BLaER1 (cell line): ENCODE data around the gene TRPM8.
"Not testable (repeated sequence)": the region's sequence is repeated elsewhere in the genome, so short reads cannot be mapped to it uniquely, and the experiment has no call there.

Experiments used
- H3K27ac ChIP-seq: shearing (Covaris generic); formaldehyde crosslinking; 2 replicates; pipeline ENCODE4 v1.8.1; 2022
- H3K27me3 ChIP-seq: shearing (Covaris generic); formaldehyde crosslinking; 2 replicates; pipeline ENCODE4 v1.8.1; 2022
- H3K36me3 ChIP-seq: shearing (Covaris generic); formaldehyde crosslinking; 2 replicates; pipeline ENCODE4 v1.8.1; 2022
- H3K4me1 ChIP-seq: shearing (Covaris generic); formaldehyde crosslinking; 2 replicates; pipeline ENCODE4 v1.8.1; 2022
- H3K4me2 ChIP-seq: shearing (Covaris generic); formaldehyde crosslinking; 2 replicates; pipeline ENCODE4 v1.8.1; 2022
- H3K4me3 ChIP-seq: shearing (Covaris generic); formaldehyde crosslinking; 2 replicates; pipeline ENCODE4 v1.8.1; 2022
- H3K9ac ChIP-seq: shearing (Covaris generic); formaldehyde crosslinking; 2 replicates; pipeline ENCODE4 v1.8.1; 2022
- H3K9me3 ChIP-seq: shearing (Covaris generic); formaldehyde crosslinking; 2 replicates; pipeline ENCODE4 v1.8.1; 2022
- H4K20me1 ChIP-seq: shearing (Covaris generic); formaldehyde crosslinking; 2 replicates; pipeline ENCODE4 v1.8.1; 2022
- Cebpa-rat ChIP-seq: shearing (Covaris generic); IDR thresholded peaks from 2 replicates; pipeline ENCODE4 v1.8.1; 2022

Gene TRPM8

GRCh38 chr2:233953087-233953801 is 36.1 kb downstream of the TRPM8 start:
- Histone ChIP-seq H3K9me3 (no peaks in the 10 kb centered on the region), H3K36me3 (no peaks in the 10 kb centered on the region), H3K27ac (no peak overlapping the region), H3K27me3 (no peaks in the 10 kb centered on the region), H3K4me1 (no peaks in the 10 kb centered on the region), H3K4me3 (no peak overlapping the region), H4K20me1 (no peaks in the 10 kb centered on the region), H3K4me2 (no peak overlapping the region), H3K9ac (no peak overlapping the region)
- no peak for TF ChIP-seq Cebpa-rat

DNA sequence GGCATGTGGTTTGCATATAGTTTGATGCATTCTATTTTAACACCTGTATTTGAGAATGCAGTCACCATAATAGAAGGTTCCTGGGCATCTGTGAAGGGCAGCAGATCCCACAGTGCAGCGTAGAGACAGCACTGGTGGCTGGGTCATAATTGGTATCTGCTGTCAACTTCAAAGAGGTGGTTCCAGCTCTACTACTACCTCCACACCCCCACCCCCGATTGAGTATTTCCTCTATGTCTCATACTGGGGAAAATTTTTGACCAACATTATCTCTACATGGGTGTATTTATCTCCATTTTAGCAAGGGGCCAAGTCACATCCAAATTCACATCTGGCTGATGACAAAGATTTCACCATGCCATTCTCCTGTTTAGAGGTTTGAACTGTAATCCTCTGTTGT is 43.0 kb downstream of the TRPM8 start:
- Histone ChIP-seq H3K27me3 (no peaks in the 10 kb centered on the region), H3K4me1 (peaks cover 5% of the 10 kb centered on the region; the same call in 1 of the 2 replicates), H3K4me3 (no peak overlapping the region), H3K36me3 (no peaks in the 10 kb centered on the region), H3K9me3 (no peaks in the 10 kb centered on the region), H4K20me1 (no peaks in the 10 kb centered on the region), H3K9ac (no peak overlapping the region), H3K27ac (no peak overlapping the region), H3K4me2 (no peak overlapping the region)
- TF ChIP-seq Cebpa-rat, result no peak

- no peak overlapping the region for H3K9ac ChIP-seq
- no peaks in the 10 kb centered on the region for H3K27me3 ChIP-seq
- no peak overlapping the region for H3K4me3 ChIP-seq
- no peaks in the 10 kb centered on the region for H3K36me3 ChIP-seq
- H3K4me1 ChIP-seq, result peaks cover 7% of the 10 kb centered on the region
- no peak for TF ChIP-seq Cebpa-rat
- H3K4me2 ChIP-seq, result no peak overlapping the region
- no peaks in the 10 kb centered on the region for H4K20me1 ChIP-seq
- H3K9me3 ChIP-seq, result no peaks in the 10 kb centered on the region
- H3K27ac ChIP-seq, result no peak overlapping the region
These were observed 44.7 kb downstream of the TRPM8 start for GRCh38 chr2:233961905-233962304.

- H4K20me1 ChIP-seq, result no peaks in the 10 kb centered on the region
- peaks cover 26% of the 10 kb centered on the region for H3K4me1 ChIP-seq
- H3K9me3 ChIP-seq, result no peaks in the 10 kb centered on the region
- H3K4me2 ChIP-seq, result no peak overlapping the region
- no peak overlapping the region for H3K27ac ChIP-seq
- TF ChIP-seq Cebpa-rat, result no peak
- H3K4me3 ChIP-seq, result no peak overlapping the region
- H3K27me3 ChIP-seq, result no peaks in the 10 kb centered on the region
- no peak overlapping the region for H3K9ac ChIP-seq
- H3K36me3 ChIP-seq, result no peaks in the 10 kb centered on the region
These were observed 47.4 kb downstream of the TRPM8 start for GRCh38 chr2:233964581-233964980.

GRCh38 chr2:233965032-233965603 is 47.9 kb downstream of the TRPM8 start:
- no peaks in the 10 kb centered on the region for H3K9me3 ChIP-seq
- H3K4me1 ChIP-seq, result peaks cover 26% of the 10 kb centered on the region
- H3K27me3 ChIP-seq, result 0 out of 2 replicates have a peak, but pooled peaks cover 2% of the 10 kb centered on the region
- no peak overlapping the region for H3K9ac ChIP-seq
- H3K27ac ChIP-seq, result no peak overlapping the region
- H3K36me3 ChIP-seq, result no peaks in the 10 kb centered on the region
- no peaks in the 10 kb centered on the region for H4K20me1 ChIP-seq
- no peak overlapping the region for H3K4me3 ChIP-seq
- no peak overlapping the region for H3K4me2 ChIP-seq
- TF ChIP-seq Cebpa-rat, result no peak

DNA sequence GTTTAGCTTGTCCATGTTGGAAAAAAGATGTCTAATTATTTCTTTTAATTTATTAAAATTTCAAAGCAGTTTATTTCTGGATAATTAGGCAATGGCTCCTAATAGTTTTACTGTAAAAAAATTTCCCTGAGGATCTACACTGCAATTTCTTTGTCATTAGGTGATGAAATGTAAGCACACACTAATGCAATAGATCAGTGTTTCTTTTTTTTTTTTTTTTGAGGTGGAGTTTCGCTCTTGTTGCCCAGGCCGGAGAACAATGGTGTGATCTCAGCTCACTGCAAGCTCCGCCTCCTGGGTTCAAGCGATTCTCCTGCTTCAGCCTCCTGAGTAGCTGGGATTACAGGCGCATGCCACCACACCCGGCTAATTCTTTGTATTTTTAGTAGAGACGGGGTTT is 48.5 kb downstream of the TRPM8 start:
- not testable (repeated sequence) for H3K27ac ChIP-seq, H3K36me3 ChIP-seq, H3K4me2 ChIP-seq, H3K9ac ChIP-seq, H3K27me3 ChIP-seq, H3K4me3 ChIP-seq, H3K9me3 ChIP-seq, H4K20me1 ChIP-seq
- H3K4me1 ChIP-seq, result peaks cover 26% of the 10 kb centered on the region

DNA sequence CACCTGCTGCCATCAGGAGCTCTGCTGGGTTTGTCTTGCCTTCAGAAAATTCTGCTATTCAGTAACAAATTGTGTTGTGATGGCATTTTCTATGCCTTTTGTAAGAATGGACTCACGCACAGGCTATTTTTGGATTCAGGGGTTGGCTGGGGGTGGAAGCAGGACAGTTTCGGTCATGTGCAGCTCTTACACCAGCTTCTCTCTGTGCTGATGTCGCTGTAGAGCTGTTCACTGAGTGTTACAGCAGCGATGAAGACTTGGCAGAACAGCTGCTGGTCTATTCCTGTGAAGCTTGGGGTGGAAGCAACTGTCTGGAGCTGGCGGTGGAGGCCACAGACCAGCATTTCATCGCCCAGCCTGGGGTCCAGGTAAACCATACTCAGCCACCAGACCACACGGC is 49.2 kb downstream of the TRPM8 start:
- Histone ChIP-seq H4K20me1 (no peaks in the 10 kb centered on the region), H3K9ac (no peak overlapping the region), H3K4me1 (peaks cover 26% of the 10 kb centered on the region), H3K27ac (no peak overlapping the region), H3K36me3 (no peaks in the 10 kb centered on the region), H3K27me3 (0 out of 2 replicates have a peak, but pooled peaks cover 3% of the 10 kb centered on the region), H3K4me2 (no peak overlapping the region), H3K9me3 (no peaks in the 10 kb centered on the region), H3K4me3 (no peak overlapping the region)
- no peak for TF ChIP-seq Cebpa-rat

GRCh38 chr2:233967164-233967563 is 50.0 kb downstream of the TRPM8 start:
- H3K36me3 ChIP-seq, result no peaks in the 10 kb centered on the region
- TF ChIP-seq Cebpa-rat, result no peak
- no peak overlapping the region for H3K27ac ChIP-seq
- H3K4me1 ChIP-seq, result peaks cover 21% of the 10 kb centered on the region
- no peak overlapping the region for H3K4me3 ChIP-seq
- H3K4me2 ChIP-seq, result no peak overlapping the region; the same call in 1 of the 2 replicates
- H3K27me3 ChIP-seq, result 0 out of 2 replicates have a peak, but pooled peaks cover 3% of the 10 kb centered on the region
- H3K9me3 ChIP-seq, result peaks cover under 1% of the 10 kb centered on the region; the same call in 1 of the 2 replicates
- no peak overlapping the region for H3K9ac ChIP-seq
- no peaks in the 10 kb centered on the region for H4K20me1 ChIP-seq

- H3K9ac ChIP-seq, result no peak overlapping the region
- peak overlapping the region; percentile 46 for H3K4me2 ChIP-seq
- no peaks in the 10 kb centered on the region for H4K20me1 ChIP-seq
- peaks cover 10% of the 10 kb centered on the region for H3K9me3 ChIP-seq
- 0 out of 2 replicates have a peak, but pooled peaks cover 3% of the 10 kb centered on the region for H3K27me3 ChIP-seq
- H3K4me3 ChIP-seq, result no peak overlapping the region
- no peaks in the 10 kb centered on the region for H3K36me3 ChIP-seq
- no peak overlapping the region for H3K27ac ChIP-seq
- TF ChIP-seq Cebpa-rat, result no peak
- H3K4me1 ChIP-seq, result peaks cover 21% of the 10 kb centered on the region
These were observed 51.4 kb downstream of the TRPM8 start for GRCh38 chr2:233968556-233968955.

DNA sequence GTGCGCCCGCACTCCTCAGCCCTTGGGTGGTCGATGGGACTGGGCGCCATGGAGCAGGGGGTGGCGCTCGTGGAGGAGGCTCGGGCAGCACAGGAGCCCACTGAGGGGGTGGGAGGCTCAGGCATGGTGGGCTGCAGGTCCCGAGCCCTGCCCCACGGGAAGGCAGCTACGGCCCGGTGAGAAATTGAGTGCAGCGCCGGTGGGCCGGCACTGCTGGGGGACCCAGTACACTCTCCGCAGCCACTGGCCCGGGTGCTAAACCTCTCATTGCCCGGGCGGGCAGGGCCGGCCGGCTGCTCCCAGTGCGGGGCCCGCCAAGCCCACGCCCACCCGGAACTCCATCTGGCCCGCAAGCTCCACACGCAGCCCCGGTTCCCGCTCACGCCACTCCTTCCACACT is 55.3 kb downstream of the TRPM8 start:
- not testable (repeated sequence) for H3K9ac ChIP-seq, H3K9me3 ChIP-seq, H3K4me3 ChIP-seq, H3K36me3 ChIP-seq, H3K27me3 ChIP-seq, H3K27ac ChIP-seq, H4K20me1 ChIP-seq, H3K4me2 ChIP-seq
- H3K4me1 ChIP-seq, result peaks cover 46% of the 10 kb centered on the region
